HG02943 (cell line): ENCODE data around the gene SLC35E2B.
"Not testable (repeated sequence)": the region's sequence is repeated elsewhere in the genome, so short reads cannot be mapped to it uniquely, and the experiment has no call there.

ENCODE experiments used
- ATAC-seq: cut with Tn5 transposase; IDR thresholded peaks from one replicate; pipeline ENCODE4 v1.9.1; 2021; ENCODE audit warnings: mild to moderate bottlenecking, low read depth, moderate library complexity; ENCODE audit not compliant: unreplicated experiment

SLC35E2B gene

DNA sequence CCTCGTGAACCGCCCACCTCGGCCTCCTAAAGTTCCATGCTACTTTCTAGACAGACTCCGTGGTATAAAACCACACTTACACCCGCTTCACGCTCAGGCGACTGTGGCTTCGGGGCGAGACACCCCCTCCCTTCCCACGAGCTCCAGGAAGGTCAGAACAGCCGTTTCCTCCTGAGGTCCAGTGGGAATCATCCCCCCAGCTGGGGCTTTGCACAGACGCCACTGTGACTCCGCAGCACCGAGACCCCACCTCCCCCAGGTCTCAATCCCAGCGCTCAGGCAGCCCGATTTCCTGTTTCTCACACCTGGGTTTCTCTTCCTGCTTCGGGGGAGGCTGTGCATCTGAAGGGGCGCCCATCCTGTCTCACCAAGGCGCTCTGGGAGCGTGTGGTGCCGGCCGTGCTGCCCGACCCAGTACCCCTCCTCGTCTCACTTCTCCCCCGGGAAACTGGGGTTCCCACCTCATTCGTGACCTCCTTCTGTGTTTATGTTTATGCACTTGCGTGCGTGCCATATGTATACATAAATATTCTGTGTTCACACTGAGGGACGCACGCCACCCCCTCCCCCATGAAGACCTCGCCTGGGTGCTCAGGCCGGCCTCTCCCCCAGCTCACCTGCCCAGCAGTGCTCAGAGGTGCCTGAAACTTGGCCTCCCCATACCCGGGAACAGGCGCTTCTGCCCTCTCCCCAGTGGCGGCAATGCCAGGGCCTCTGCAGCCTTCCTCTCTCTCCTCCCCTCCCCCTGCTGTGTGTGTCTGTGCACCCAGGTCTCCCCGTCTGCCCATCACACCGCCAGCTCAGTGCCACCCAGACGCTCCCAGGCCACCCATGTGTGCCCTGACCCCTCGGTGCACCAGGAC, 14.6 kb downstream of the SLC35E2B start:
- peak; percentile 74 for ATAC-seq

DNA sequence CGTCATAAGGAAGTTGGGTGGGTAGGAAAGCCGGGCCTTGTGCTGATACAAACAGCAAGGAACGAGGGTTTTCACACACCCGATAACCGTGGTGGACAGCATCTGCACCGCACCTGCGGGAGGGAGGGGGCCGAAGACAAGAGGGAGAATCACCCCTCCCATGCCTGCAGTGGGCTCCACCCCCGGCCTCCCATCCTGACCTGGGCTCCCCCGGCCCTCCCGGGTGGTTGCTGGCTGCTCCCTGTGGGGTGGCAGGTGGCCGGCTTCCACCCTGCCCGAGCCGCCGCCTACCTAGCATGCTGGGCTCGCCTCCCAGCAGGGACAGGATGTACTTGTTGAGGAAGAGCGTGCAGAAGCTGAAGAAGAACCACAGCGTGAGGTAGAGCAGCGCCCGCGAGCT, 16.5 kb downstream of the SLC35E2B start:
- not testable (repeated sequence) for ATAC-seq

- ATAC-seq = not testable (repeated sequence)
Measured at GRCh38 chr1:1675218-1675617, 17.4 kb downstream of the SLC35E2B start.

GRCh38 chr1:1674806-1675205, 17.8 kb downstream of the SLC35E2B start:
- not testable (repeated sequence) for ATAC-seq

GRCh38 chr1:1672181-1672965, 20.2 kb downstream of the SLC35E2B start:
- ATAC-seq = no peak

- ATAC-seq = no peak
Measured at GRCh38 chr1:1671365-1672119, 21.1 kb downstream of the SLC35E2B start.

DNA sequence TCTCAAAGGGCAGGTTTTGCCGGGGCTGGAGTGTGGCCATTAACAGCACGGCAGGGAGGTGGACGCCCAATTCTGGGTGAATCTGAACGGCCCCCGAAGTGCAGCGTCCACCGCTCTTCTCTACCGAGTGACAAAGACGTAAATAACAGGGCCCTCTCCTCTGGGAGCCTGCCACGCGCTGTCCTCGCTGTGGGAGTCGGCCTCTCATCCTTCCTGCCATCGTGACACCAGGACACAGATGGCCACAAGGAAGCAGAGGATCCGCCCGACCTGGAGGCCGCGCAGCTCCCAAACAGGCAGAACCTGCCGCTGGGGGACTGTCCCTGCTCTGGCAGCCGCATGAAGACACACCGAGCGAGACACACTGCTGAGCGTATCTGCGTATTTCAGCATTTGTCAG, 21.7 kb downstream of the SLC35E2B start:
- no peak for ATAC-seq

DNA sequence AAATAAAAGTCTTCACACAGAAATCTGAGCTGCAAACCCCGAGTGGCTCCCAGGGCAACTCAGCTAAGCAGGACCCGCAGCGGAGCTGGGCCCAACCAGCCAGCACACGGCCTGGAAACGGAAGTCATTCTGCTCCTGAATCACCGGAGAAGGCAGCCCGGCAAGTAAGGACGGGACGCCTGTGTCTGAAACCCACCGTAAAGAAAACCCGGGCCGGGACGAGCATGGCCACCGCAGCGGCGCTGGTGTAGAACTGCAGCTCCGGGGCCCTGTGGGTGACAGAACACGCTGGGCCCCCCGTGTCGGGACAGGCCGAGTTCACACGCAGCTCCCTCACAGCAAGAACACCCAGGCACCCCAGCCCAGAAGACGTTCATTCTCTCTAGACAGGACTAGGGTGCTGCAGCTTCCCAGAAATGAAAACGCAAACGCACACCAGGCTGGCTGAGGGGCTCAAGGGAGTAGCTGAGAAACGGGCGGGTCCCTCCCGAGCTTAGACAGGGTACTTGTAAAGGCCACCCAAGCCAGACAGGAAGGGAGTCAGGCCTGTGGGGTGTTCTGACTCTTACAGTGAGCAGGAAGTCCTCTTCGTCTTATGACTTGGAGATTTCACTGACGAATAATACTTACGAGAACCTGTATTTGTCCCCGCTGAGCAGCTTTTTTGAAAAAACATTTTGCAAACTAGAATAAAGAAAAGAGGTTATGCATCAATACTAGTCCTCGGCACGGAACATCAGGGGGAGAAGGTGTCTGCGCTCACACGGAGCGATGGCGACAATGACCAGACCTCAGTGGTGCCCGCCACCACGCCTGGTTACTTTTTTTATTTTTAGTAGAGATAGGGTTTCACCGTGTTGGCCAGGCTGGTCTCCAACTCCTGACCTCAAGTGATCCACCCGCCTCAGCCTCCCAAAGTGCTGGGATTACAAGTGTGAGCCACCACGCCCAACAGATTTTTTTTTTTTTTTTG, 22.8 kb downstream of the SLC35E2B start:
- ATAC-seq = no peak

DNA sequence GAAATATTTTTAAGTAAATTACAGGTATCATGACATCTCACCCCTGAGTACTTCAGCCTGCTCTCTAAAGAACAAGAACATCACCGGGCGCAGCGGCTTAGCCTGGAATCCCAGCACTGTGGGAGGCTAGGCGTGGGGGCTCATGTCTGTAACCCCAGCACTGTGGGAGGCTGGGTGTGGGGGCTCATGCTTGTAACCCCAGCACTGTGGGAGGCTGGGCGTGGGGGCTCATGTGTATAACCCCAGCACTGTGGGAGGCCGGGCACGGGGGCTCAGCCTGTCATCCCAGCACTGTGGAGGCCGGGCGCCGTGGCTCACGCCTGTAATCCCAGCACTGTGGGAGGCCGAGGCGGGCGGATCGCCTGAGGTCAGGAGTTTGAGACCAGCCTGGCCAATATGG, 26.1 kb downstream of the SLC35E2B start:
- no peak for ATAC-seq

DNA sequence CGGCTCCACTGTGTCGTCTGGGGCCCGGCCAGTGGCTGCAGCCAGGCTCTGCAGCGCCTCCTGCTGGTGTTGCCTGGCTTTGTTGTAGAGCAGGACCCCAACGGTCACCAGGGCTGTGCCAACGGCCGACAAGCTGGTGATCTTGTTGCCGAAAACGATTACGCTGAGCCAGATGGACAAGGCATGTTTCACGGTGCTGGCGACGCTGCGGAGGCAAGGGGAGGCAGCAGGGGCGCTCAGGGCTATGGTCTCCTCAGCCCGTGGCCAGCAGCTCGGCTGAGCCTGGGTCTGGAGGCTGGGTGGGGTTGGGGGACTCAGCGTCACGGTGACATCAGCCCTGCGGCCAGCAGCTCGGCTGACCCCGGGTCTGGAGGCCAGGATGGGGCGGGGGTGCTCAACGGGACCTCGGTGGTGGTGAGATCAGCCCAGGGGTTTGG, 26.8 kb downstream of the SLC35E2B start:
- no peak for ATAC-seq

- ATAC-seq = no peak
Measured at GRCh38 chr1:1664941-1665814, 27.4 kb downstream of the SLC35E2B start.

GRCh38 chr1:1664318-1664717, 28.3 kb downstream of the SLC35E2B start:
- not testable (repeated sequence) for ATAC-seq

- ATAC-seq = not testable (repeated sequence)
Measured at GRCh38 chr1:1662830-1663560, 29.6 kb downstream of the SLC35E2B start.

DNA sequence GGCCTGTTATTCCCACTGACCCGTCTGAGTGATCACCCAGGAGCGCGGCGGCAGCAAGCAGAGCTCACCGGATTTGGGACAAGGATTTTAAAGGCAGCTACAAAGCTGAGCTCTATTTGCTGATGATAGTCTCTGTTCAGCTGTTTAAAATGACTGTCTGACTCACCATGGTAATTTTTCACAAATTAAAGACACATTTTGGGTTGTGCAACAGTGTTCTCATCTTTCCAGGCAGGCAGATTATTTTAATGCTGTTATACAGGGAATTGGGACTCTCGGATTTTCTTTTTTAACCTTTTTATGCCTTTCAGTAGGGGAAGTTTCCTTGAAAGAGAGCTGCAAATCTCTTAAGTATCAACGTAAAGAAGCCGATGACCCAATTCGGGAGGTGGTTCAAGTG, 30.2 kb downstream of the SLC35E2B start:
- not testable (repeated sequence) for ATAC-seq

- ATAC-seq = peak; percentile 80
Measured at GRCh38 chr1:1658583-1659549, 33.7 kb downstream of the SLC35E2B start, which contains the start of gene CDK11B. Gene CDK11B (minus strand): TSS chr1:1659004. CDS start chr1:1657485, 1,519 bp downstream.

DNA sequence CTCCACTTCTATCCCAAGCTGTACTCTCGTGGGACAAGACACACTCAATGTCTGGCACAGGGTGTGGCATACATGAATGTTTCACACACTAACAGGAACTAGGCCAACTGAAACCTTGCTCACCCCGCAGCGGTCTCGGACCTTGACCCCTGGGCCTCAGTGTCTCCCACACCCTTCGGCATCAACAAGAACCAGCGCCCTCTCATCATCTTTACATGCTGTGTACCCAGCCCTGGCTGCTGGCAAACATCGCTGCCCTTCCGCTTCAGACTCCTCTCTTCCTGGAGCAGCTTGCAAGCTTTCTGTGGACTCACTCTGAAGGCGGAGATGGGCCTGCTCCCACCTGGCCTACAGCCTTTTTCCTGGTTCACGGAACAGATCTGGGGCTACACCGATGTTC, 44.3 kb downstream of the SLC35E2B start:
- not testable (repeated sequence) for ATAC-seq
